ENCODE data around the gene ENAM.

- no peak for TF ChIP-seq CTCF (IDR thresholded peaks at IDR 0.05)
- TF ChIP-seq POLR2A (IDR thresholded peaks at IDR 0.05), result no peak
These were observed 39.4 kb downstream of the ENAM start for GRCh38 chr4:70667740-70668535.
